Upper lobe of left lung (tissue), 4 donors: ENCODE measurements around the gene GMDS.

Experiments
- CTCF ChIP-seq, 6 experiments: fragments of 450-650 bp in 4 of 6; fragments of 200-600 bp in 2 of 6; sonication (generic) in 2 of 6; IDR thresholded peaks; one replicate each; pipeline ENCODE4 v1.5.1; 2016 to 2019; ENCODE audit warnings: antibody characterized with exemption in 6 of 6
- EP300 ChIP-seq, 4 donors: sonication (generic); formaldehyde crosslinking; IDR thresholded peaks; one replicate each; pipeline ENCODE4 v1.5.1; 2017; ENCODE audit warnings: antibody characterized with exemption in 4 of 4, control low read depth in 2 of 4
- POLR2A ChIP-seq, 4 donors: fragments of 450-650 bp; IDR thresholded peaks; one replicate each; pipeline ENCODE4 v1.5.1; 2016 to 2017; ENCODE audit warnings: antibody characterized with exemption in 4 of 4, mild to moderate bottlenecking in 2 of 4

- no peak for TF ChIP-seq CTCF (IDR thresholded peaks at IDR 0.05)
- TF ChIP-seq EP300 (IDR thresholded peaks at IDR 0.05), result no peak
- TF ChIP-seq POLR2A (IDR thresholded peaks at IDR 0.05), result no peak
Measured at GRCh38 chr6:1806935-1807334, 438.5 kb downstream of the GMDS start.
